ENCODE measurements around the gene MTOR. TPM values are rescaled to one million over a fixed set of nuclear protein-coding genes. Genes with fewer than 3 reads are reported as not detected.
"Not testable (repeated sequence)": the region's sequence is repeated elsewhere in the genome, so short reads cannot be mapped to it uniquely, and the experiment has no call there.

Gene MTOR
- total RNA-seq, 1 donor from 2014 or later = 37.5 TPM

DNA sequence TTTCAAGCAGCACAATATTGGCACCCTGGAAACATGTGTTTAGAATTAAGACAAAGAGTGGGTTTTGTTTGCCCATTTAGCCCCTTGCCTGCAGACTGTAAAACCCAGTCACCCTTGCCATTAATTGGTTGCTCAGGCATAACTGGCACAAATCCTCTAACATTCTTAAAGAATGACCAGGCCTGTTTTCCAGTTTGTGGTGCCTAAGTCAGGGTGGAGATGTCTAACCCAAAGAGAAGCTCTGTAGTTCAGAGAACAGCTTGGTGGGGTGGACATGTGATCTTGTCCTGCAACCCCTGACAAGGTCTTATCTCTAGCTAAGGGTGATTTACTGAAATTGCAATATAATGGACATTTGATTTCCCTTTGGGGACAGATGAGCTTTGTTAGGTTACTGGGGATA, 82.0 kb downstream of the MTOR start:
- DNase-seq (ENCODE audit: low read depth in 2 of 2) = no peak

DNA sequence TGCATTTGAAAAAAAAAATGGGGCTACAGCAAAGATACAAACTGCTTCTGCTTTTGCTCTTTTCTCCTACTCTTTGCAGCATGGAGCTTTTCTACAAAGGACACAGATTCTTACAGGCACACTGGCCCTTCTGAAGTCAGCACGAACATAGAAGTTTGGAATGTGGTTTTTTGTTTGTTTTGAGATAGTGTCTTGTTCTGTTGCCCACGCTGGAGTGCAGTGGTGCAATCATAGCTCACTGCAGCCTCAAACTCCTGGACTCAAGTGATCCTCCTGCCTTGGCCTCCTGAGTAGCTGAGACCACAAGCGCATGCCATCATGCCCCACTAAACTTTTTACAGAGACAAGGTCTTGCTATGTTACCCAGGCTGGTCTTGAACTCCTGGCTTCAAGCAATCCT, 82.6 kb downstream of the MTOR start:
- DNase-seq (ENCODE audit: low read depth in 2 of 2) = not testable (repeated sequence)

- DNase-seq (ENCODE audit: low read depth in 2 of 2) = no peak
Measured at GRCh38 chr1:11179125-11179524, 83.2 kb downstream of the MTOR start.

- no peak for DNase-seq (ENCODE audit: low read depth in 2 of 2)
Measured at GRCh38 chr1:11178021-11179015, 84.0 kb downstream of the MTOR start.

DNA sequence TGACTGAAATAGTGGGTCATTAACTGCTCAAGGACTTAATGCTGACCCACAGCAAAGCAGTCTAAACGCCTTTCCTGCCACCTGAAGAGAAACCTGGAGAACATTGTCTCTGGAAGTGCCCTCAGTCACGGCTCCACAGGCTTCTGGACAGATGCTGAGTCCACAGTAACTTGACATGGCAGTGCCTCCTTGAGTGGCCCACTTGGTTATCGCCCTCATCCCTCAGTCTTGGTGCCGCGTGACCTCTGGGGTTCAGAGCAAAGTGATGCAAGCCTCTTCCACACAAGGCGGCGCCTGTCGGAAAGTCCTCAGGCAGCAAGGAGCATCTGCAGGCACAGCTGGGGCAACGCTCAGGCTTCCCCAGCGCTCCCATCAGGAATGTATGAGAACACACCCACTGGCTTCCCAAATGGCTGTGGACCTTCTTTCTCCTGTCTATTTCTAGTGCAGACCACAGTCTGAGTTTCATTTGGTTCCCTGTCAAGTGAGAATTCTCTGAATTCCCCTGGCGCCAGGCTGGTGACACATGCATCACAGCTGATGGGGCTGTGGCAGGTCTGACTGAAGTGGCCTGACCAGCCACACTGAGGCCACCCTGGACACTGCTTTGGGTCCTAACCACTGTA, 86.2 kb downstream of the MTOR start:
- DNase-seq (ENCODE audit: low read depth in 2 of 2) = no peak

GRCh38 chr1:11175461-11175860, 86.9 kb downstream of the MTOR start:
- no peak for DNase-seq (ENCODE audit: low read depth in 2 of 2)

DNA sequence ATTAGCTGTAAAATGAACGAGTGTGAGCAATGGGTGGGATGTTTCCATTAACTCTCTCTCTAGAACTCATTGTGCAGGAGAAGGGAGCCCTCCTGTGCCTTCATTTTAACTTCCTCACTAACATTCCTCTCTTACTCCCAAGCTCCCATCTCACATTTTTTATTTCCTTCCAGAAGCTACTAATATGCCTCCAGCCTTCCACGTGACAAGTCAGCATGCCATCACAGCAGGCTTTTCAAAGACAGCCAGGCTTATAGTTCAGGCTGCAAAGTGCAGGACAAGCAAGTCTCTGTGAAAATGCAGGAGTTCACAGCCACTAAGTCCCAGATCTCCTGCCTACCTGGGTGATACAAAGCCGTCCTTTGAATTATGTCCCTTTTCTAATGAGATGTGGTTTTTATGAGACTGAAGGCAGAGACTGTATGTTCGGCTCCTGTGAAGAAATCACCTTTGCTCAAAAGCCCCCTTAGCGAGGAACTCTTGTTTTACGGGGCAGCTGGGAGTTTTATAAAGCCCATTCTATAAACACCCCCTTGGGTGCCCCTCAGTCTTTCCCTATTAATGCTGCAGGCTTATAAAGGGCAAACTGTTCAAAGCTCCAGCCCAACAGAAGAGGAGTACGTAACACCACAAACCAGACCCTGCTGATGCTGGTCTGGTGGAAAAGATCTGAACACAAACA, 87.9 kb downstream of the MTOR start:
- no peak for DNase-seq (ENCODE audit: low read depth in 2 of 2)

DNA sequence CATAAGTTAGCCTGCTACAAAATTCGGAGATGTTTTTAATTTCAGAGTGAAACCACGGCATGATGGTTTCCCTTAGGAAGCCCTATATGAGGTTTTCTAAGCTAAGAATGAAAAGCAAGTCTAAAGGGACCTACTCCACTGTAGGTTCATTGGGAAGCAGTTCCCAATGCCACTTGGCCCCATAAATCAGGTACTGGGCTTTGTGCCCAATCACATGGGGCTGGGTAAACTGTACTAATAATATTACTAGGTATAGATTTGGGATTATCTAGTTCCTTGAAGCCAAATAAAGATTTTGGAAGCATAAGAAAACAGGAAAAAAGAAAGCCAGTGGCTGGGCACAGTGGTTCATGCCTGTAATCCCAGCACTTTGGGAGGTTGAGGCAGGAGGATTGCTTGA, 92.2 kb downstream of the MTOR start:
- no peak for DNase-seq (ENCODE audit: low read depth in 2 of 2)

- DNase-seq (ENCODE audit: low read depth in 2 of 2) = no peak
Measured at GRCh38 chr1:11169202-11169601, 93.1 kb downstream of the MTOR start.

DNA sequence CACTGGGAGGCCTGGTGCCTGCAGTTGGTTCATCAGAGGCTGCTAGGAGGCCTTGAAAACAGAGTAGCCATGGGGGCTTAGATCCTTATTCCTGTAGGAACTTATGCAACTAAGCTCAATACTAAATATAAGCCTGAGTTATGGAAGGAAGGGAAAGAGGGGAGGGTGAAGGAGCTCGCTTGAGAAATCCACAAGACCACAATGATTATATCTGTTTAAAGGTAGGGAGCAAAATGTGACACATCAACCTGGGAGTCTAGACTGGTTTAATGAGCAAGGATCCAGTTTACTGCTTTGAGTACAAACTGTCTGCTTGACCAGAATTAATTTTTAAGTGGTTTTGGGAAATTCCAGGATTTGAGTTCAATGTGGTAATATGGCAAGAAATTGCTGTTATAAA, 93.6 kb downstream of the MTOR start:
- DNase-seq (ENCODE audit: low read depth in 2 of 2) = no peak

DNA sequence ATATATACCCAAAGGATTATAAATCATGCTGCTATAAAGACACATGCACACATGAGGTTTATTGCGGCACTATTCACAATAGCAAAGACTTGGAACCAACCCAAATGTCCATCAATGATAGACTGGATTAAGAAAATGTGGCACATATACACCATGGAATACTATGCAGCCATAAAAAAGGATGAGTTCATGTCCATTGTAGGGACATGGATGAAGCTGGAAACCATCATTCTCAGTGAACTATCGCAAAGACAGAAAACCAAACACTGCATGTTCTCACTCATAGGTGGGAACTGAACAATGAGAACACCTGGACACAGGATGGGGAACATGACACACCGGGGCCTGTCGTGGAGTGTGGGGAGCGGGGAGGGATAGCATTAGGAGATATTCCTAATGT, 95.6 kb downstream of the MTOR start:
- not testable (repeated sequence) for DNase-seq (ENCODE audit: low read depth in 2 of 2)

- not testable (repeated sequence) for DNase-seq (ENCODE audit: low read depth in 2 of 2)
Measured at GRCh38 chr1:11162752-11163151, 99.6 kb downstream of the MTOR start.

DNA sequence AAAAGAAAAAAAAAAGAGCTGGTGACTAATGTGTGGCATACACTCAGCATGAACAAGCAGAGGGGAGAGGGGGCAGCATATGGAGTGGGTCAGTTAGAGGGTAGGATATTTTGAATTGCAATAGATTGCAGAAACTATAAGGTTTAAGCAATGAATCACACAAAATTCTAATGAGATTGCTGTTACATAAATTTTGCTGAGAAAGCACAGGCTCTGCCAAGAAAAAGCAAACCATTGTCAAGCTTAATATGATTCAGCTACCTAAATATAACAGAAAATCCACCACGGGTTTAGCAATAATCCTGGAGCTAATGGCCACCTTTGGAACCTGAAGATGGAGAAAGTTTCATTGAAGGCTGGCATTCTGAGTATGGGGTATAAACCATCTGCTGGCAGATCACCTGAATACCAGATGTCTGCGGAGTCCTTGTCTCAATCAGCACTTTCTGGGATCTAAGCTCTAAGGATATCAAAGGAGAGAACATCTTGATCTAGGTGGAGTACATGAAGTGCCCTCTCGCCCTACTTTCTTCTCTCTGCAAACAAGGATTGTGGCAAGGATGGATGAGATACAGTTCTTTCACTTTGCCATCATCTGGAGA, 103.5 kb downstream of the MTOR start:
- peak; percentile 69 to 75 for DNase-seq (ENCODE audit: low read depth in 2 of 2)

DNA sequence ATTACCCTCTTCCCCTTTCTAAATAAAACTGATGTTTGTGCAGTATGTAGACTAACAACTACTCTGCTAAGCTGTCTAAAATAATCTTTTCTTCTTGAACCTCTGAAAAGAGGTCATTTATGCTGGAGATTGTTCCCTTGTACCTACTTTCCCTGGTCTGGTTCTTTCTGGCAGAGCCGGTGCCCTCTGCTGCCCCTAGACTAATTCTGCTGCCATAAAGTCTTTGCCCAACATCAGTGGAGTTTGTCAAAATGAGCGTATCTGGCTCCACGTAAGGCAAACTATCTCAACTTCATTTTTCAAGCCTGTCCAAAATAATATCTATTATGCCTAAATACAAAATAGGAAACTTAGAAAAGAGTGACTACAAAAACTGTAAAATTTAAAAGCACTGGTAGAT, 104.1 kb downstream of the MTOR start:
- no peak for DNase-seq (ENCODE audit: low read depth in 2 of 2)

DNA sequence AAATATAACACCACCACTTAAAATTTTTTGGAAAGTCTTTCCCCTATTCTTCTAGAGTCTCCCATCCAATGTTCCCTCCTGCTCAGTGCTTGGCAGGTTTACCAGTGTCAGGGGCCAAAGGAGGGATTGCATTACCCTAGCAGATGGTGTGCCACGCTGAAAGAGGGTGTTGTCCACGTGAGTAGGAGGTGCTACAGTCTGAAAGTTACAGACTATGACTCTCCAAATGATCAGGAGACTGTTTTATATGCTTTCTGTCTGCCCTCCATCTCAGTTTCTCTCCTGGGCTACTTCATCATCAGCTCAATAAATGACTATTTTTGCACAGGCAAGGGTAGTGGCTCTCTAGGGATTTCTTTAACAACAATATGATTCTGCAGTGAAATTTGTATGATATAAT, 104.5 kb downstream of the MTOR start:
- no peak for DNase-seq (ENCODE audit: low read depth in 2 of 2)

DNA sequence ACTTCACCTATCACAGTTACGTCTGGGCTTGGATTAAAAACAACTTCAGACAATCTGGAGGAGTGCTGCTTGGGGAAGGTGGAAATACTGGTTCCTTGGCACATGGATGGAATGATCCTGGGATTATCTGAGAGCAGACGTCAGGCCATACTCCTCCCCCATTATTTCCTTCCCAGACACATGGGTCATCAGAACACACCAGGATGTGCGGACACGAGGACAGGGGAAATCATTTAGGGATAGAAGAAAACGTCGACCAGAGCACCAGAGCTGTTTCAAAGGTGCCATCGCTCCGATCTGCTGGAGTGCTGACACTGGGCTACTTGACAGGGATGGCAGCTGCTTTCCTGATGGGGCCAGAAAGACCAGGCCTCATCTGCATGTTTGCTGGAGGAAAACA, 105.0 kb downstream of the MTOR start:
- no peak for DNase-seq (ENCODE audit: low read depth in 2 of 2)

- DNase-seq (ENCODE audit: low read depth in 2 of 2) = no peak
Measured at GRCh38 chr1:11156963-11157362, 105.4 kb downstream of the MTOR start.

DNA sequence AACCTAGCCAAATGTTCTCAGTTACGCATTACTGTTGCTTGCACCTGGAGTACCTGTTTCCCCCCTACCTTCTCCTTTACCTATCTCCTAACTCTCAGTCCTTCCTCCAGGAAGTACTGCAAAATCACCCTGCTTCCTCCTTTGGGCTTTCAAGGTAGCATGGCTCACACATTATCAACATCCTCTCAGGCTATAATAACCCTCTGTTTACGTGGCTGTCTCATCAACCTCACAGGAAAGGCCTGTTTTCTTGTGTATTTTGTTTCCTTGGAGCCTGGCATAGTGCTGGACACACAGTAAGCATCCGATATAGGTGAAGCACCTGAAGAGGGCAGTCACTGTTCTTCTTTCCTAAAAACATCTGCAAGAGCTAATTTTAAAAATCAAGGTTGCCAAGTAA, 105.9 kb downstream of the MTOR start:
- DNase-seq (ENCODE audit: low read depth in 2 of 2) = peak; percentile 16 to 54

- no peak for DNase-seq (ENCODE audit: low read depth in 2 of 2)
Measured at GRCh38 chr1:11153184-11153583, 109.2 kb downstream of the MTOR start.

- DNase-seq (ENCODE audit: low read depth in 2 of 2) = no peak
Measured at GRCh38 chr1:11152755-11153154, 109.6 kb downstream of the MTOR start.

- DNase-seq (ENCODE audit: low read depth in 2 of 2) = no peak
Measured at GRCh38 chr1:11151826-11152612, 110.3 kb downstream of the MTOR start.

Data from dermis microvascular lymphatic vessel endothelial cell (primary cell).